GM12864 (cell line): Measurements from ENCODE around the gene WDR81.

Experiments
- DNase-seq: peaks from one replicate; pipeline ENCODE4 v3.0.0-alpha.2; 2011; ENCODE audit warnings: low read depth
- H3K4me3 ChIP-seq: 2 replicates; pipeline ENCODE4 v1.5.1; 2011; ENCODE audit warnings: mild to moderate bottlenecking, low read depth, low read length, control low read depth
- TF ChIP-seq, protein P1 (sequence below): IDR thresholded peaks from 2 replicates; pipeline ENCODE4 v1.5.1; 2011; ENCODE audit warnings: low read depth, mild to moderate bottlenecking, moderate library complexity, low read length, control low read depth, inconsistent platforms; ENCODE audit errors: missing control alignments

WDR81 gene

DNA sequence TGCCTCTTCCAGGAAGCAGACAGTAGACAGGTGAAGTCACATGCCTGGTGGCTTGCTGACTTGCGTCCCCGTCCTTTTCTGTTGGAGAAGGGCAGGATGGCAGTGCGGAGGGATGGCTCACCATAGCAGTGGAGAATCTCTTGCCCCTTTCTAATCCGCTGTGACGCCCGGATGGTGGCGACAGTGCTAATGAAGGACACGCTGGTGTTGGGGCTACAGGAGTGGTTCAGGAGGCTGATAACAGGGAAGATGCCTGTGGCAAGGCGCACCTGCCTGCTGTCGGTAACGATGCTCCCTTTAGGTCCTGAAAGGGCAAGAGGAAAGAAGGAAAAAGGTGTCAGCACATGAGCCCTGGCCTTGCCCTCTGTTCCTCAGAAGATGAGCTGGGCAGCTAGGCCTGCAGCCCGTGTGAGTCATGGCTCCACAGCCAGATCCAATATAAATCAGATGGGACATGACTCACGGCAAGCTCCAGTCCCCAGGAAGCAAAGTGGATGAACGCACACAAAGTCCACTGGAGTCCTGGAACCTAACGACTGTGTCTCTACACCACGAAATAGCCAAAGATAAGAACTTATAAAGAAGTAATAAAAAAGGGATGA is 62.9 kb downstream of the WDR81 start:
- no peak for DNase-seq
- H3K4me3 ChIP-seq = no peak overlapping the region
- TF ChIP-seq, protein P1, sequence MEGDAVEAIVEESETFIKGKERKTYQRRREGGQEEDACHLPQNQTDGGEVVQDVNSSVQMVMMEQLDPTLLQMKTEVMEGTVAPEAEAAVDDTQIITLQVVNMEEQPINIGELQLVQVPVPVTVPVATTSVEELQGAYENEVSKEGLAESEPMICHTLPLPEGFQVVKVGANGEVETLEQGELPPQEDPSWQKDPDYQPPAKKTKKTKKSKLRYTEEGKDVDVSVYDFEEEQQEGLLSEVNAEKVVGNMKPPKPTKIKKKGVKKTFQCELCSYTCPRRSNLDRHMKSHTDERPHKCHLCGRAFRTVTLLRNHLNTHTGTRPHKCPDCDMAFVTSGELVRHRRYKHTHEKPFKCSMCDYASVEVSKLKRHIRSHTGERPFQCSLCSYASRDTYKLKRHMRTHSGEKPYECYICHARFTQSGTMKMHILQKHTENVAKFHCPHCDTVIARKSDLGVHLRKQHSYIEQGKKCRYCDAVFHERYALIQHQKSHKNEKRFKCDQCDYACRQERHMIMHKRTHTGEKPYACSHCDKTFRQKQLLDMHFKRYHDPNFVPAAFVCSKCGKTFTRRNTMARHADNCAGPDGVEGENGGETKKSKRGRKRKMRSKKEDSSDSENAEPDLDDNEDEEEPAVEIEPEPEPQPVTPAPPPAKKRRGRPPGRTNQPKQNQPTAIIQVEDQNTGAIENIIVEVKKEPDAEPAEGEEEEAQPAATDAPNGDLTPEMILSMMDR = no peak
